ENCODE results near the gene DNAH14.
"Not testable (repeated sequence)": the region's sequence is repeated elsewhere in the genome, so short reads cannot be mapped to it uniquely, and the experiment has no call there.

Gene DNAH14

GRCh38 chr1:225158291-225158690 lies 228.8 kb downstream of the DNAH14 start:
- DNase-seq: no peak

DNA sequence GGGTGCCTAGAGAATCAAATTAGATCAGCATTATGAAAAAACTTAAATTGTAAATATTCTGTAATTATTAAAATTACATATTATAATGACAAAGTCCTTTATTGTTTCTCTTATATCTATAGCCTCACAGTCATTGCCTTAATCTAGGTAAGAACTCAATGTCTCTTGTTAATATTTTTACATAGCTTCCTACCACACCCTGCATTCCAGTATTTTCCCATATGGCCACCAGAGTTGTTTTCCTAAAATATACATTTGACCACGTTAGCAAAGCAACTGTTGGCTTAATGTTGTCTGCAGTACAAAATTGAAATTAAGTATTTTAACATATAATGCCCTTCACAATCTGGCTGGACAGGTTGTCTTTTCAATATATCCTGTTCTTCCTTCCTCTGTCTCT lies 230.3 kb downstream of the DNAH14 start:
- no peak for DNase-seq

DNA sequence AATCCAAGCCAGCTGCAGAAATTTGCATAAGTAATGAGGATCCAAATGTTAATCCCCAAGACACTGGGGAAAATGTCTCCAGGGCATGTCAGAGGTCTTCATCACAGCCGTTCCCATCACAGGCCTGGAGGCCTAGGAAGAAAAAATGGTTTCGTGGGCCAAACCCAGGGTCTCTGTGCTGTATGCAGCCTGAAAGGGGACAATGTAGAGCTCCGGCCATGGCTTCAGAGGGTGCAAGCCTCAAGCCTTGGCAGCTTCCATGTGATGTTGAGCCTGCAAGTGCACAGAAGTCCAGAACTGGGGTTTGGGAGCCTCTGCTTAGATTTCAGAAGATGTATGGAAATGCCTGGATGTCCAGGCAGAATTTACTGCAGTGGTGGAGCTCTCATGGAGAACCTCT lies 247.9 kb downstream of the DNAH14 start:
- DNase-seq: not testable (repeated sequence)

- no peak for DNase-seq
Measured at GRCh38 chr1:225179686-225180085, 250.2 kb downstream of the DNAH14 start.

- DNase-seq: no peak
Measured at GRCh38 chr1:225182716-225183115, 253.2 kb downstream of the DNAH14 start.

DNA sequence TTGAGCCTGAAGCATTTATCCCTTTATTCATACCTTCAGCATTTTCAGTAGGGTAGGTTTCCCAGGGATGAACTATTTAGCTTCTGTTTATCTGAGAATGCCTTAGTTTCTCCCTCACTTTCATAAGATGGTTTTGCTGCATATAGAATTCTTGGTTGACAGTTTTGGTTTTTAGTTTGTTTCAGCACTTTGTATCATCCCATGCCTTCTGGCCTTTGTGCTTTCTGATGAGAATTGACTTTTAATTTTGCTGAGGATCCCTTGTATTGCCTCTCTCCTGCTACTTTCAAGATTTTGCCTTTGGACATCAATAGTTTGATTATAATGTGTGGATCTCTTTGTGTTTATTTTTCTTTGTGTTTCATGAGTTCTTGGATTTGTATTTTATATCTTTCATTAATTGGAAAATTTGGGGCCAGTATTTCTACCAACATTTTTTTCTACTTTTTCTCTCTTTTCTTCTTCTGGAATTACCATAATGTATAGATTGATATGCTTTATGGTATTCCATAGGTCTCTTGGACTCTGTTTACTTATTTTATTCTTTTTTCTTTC lies 261.8 kb downstream of the DNAH14 start:
- DNase-seq: no peak

DNA sequence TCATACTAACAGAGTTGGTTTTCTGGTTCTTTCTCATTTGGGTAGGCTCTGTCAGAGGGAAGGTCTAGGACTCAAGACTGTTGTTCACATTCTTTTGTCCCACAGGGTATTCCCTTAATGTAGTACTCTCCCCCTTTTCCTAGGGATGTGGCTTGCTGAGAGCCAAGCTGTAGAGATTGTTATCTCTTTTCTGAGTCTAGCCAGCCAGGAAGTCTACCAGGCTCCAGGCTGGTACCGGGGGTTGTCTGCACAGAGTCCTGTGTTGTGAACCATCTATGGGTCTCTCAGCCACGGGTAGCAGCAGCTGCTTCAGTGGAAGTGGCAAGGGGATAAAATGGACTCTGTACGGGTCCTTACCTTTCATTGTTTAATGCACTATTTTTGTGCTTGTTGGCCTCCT lies 272.0 kb downstream of the DNAH14 start:
- DNase-seq: no peak

DNA sequence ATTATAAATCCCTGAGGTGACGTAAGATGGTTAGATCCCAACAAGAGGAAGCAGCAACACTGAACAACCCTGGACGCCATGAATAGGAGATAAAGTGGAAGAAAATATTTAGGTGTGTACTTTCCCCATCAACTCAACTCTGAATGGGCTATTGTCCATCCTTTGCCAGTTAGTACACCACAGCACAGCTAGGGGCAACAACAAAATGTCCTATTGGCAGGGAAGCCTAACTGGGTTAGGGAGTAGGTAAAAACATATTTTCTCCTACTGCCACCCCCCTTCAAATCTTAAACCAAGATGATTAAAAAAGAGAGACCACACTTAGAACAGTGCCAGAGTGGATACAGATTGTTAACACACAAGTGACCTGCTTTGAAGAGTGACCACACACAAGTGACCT lies 278.3 kb downstream of the DNAH14 start:
- no peak for DNase-seq

DNA sequence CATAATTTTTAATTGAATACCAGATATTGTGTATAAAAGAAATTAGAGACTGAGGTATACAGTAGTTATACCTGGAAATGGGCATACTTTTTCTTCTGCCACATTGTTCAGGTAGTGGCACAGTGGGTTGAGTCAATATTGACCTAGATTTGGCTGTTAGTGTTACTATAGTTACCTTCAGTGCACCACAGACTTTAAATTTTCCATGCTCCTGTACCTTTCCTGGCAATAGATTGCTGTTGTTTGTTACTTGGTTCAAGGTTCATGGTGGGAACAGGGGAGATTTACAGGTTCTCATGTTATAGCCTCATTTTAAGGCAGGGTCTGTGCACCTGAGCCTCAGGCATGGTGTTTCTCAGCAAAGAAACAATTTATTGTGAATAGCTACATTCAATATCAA lies 279.7 kb downstream of the DNAH14 start:
- no peak for DNase-seq

DNA sequence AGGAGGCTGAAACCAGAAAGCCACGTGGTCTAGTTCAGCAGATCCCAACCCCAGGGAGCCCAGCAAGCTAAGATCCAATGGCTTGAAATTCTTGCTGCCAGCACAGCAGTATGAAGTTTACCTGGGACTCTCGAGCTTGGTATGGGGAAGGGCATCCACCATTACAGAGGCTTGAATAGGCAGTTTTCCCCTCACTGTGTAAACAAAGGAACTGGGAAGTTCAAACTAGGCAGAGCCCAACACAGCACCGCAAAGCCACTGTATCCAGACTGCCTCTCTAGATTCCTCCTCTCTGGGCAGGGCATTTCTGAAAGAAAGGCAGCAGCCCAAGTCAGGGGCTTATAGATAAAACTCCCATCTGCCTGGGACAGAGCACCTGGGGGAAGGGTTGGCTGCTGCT lies 280.7 kb downstream of the DNAH14 start:
- not testable (repeated sequence) for DNase-seq

GRCh38 chr1:225211694-225212442 lies 282.4 kb downstream of the DNAH14 start:
- not testable (repeated sequence) for DNase-seq

GRCh38 chr1:225224287-225224686 lies 294.8 kb downstream of the DNAH14 start:
- no peak for DNase-seq

DNA sequence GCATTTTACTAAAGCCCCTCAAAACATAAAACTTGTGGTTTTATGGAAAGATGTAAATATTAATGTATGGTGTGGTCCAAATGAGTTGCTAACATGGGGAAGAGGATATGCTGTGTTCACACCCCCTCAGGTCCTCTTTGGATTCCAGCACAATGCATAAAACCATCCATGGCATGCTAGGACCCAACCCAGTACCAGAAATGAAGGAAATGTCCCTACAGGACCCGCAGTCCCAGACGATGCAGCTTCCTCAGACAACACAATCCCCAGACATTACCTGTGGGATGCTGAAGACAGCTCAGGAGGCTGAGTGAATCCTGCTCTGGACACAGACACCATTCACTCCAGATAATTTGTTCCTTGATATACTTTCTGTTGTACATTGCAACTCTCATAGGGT lies 296.2 kb downstream of the DNAH14 start:
- no peak for DNase-seq

- no peak for DNase-seq
Measured at GRCh38 chr1:225228871-225229303, 299.4 kb downstream of the DNAH14 start.

- not testable (repeated sequence) for DNase-seq
Measured at GRCh38 chr1:225229429-225229828, 300.0 kb downstream of the DNAH14 start.

- no peak for DNase-seq
Measured at GRCh38 chr1:225230483-225230882, 301.0 kb downstream of the DNAH14 start.

DNA sequence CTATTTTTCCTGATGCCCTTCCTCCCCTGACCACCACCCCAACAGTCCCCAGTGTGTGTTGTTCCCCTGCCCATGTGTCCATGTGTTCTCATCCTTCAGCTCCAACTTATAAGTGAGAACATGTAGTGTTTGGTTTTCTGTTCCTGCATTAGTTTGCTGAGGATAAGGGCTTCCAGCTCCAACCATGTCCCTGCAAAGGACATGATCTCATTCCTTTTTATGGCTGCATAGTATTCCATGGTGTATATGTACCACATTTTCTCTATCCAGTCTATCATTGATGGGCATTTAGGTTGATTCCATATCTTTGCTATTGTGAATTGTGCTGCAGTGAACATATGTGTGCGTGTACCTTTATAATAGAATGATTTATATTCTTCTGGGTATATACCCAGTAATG lies 303.5 kb downstream of the DNAH14 start:
- not testable (repeated sequence) for DNase-seq

GRCh38 chr1:225242611-225243010 lies 313.1 kb downstream of the DNAH14 start:
- no peak for DNase-seq

DNA sequence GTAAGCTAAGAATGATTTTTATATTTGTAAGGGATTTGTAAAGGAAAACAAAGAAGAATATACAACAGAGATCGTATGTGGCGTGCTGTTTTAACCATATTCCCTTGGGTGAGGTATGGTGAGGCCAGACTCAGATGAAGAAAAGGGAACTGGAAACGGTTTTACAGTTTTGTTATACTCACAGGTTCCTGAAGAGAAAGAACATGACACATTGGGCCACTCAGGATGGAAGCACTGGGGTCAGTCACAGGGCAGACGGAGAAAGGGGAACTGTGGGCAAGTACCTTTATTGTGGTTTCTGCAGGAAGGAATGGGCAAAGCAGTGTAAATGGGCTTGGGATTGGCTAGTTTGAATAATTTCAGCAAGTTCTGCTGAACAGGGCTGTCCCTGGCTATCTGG lies 321.0 kb downstream of the DNAH14 start:
- DNase-seq: no peak

DNA sequence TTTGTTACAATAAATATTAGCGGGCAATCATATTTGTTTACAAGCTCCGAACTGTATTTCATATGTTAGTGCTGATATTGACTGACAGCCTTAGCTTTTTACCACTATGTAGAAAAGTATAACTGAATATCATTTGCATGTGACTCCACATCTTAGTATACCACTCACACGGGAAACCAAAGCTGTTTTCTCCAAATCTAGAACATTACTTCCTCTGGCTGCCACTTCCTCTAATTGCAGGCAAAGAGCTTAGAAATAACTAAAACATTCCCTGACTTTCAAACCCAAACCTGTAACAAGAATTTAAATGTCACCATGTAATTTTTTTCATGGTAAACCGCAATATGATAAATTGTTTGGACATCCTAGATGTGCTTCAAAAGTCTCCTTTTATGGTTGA lies 323.7 kb downstream of the DNAH14 start:
- DNase-seq: no peak

GRCh38 chr1:225253784-225254183 lies 324.3 kb downstream of the DNAH14 start:
- DNase-seq: no peak

DNA sequence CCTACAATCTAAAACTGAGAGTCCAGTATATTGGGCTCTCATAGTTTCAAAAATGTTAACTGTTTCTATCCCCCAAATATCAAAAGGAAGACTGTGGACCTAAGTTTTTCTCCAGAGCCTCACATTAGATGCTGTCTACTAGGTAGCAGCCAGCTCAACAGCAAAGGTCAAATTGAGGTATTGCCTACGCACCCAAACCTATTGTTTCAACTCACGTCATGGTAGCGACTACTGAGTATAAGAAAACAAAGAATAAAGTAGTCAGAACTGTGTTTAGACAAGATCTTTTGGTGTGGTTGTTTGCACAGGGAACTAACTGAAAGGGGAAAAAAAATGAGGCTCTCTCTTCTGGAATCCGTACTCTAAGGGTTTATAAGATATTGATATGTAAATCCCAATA lies 325.2 kb downstream of the DNAH14 start:
- DNase-seq: no peak

GRCh38 chr1:225257081-225257480 lies 327.6 kb downstream of the DNAH14 start:
- no peak for DNase-seq

GRCh38 chr1:225258811-225259210 lies 329.3 kb downstream of the DNAH14 start:
- DNase-seq: no peak

- no peak for DNase-seq
Measured at GRCh38 chr1:225259542-225259941, 330.1 kb downstream of the DNAH14 start.
